Limb (tissue), 2 donors: Measurements from ENCODE around the gene DTNB.
A peak's percentile ranks its signal among the peaks of the same experiment; 100 is the strongest.

ENCODE experiments used
- DNase-seq, 2 donors: peaks; one replicate each; pipeline ENCODE4 v3.0.0-alpha.2; 2016; ENCODE audit errors: extremely low spot score in 2 of 2

Gene DTNB

GRCh38 chr2:25373269-25373981 lies 300.0 kb downstream of the DTNB start:
- DNase-seq, result peak in 1 of 2 donors; percentile 46

- DNase-seq, result no peak
Observed at GRCh38 chr2:25372405-25373268, 300.7 kb downstream of the DTNB start.

GRCh38 chr2:25371253-25372241 lies 301.8 kb downstream of the DTNB start:
- peak in 1 of 2 donors; percentile 23 for DNase-seq

- no peak for DNase-seq
Observed at GRCh38 chr2:25369876-25370275, 303.5 kb downstream of the DTNB start.

- DNase-seq, result peak in 1 of 2 donors; percentile 30
Observed at GRCh38 chr2:25369439-25369838, 303.9 kb downstream of the DTNB start.

- peak; percentile 61 to 62 for DNase-seq
Observed at GRCh38 chr2:25368660-25369059, 304.7 kb downstream of the DTNB start.

GRCh38 chr2:25367296-25367695 lies 306.1 kb downstream of the DTNB start:
- no peak for DNase-seq

- DNase-seq, result no peak
Observed at GRCh38 chr2:25366629-25367028, 306.7 kb downstream of the DTNB start.

- no peak for DNase-seq
Observed at GRCh38 chr2:25365241-25365640, 308.1 kb downstream of the DTNB start.

- no peak for DNase-seq
Observed at GRCh38 chr2:25363733-25364132, 309.6 kb downstream of the DTNB start.

- DNase-seq, result no peak
Observed at GRCh38 chr2:25362434-25363145, 310.8 kb downstream of the DTNB start.

- DNase-seq, result peak; percentile 94 to 98
Observed at GRCh38 chr2:25362049-25362433, 311.3 kb downstream of the DTNB start.

GRCh38 chr2:25361261-25362048 lies 311.9 kb downstream of the DTNB start:
- DNase-seq, result no peak

- DNase-seq, result no peak
Observed at GRCh38 chr2:25358836-25359235, 314.5 kb downstream of the DTNB start.

GRCh38 chr2:25358249-25358815 lies 315.0 kb downstream of the DTNB start:
- no peak for DNase-seq

- DNase-seq, result no peak
Observed at GRCh38 chr2:25356088-25356487, 317.3 kb downstream of the DTNB start.

GRCh38 chr2:25355270-25355669 lies 318.1 kb downstream of the DTNB start:
- DNase-seq, result no peak

GRCh38 chr2:25354116-25354515 lies 319.3 kb downstream of the DTNB start:
- DNase-seq, result no peak

GRCh38 chr2:25349397-25349796 lies 324.0 kb downstream of the DTNB start:
- DNase-seq, result no peak

GRCh38 chr2:25347846-25348245 lies 325.5 kb downstream of the DTNB start:
- DNase-seq, result no peak
